ENCODE data around the gene PPP6R3. TPM values are rescaled to one million over a fixed set of nuclear protein-coding genes. Genes with fewer than 3 reads are reported as not detected.
"Not testable (repeated sequence)": the region's sequence is repeated elsewhere in the genome, so short reads cannot be mapped to it uniquely, and the experiment has no call there.

Gene PPP6R3
- total RNA-seq, 1 donor, result 119 TPM

GRCh38 chr11:68473693-68474092 is 13.1 kb downstream of the PPP6R3 start:
- no peak overlapping the region for H3K4me3 ChIP-seq (ENCODE audit: low read depth, low read length)
- no peak for TF ChIP-seq CTCF (IDR thresholded peaks at IDR 0.05; ENCODE audit: insufficient read depth, low read length)
- no peak for DNase-seq (ENCODE audit: low read depth)

GRCh38 chr11:68475626-68476025 is 15.1 kb downstream of the PPP6R3 start:
- DNase-seq (ENCODE audit: low read depth); H3K4me3 ChIP-seq (ENCODE audit: low read depth, low read length): not testable (repeated sequence)

- TF ChIP-seq CTCF (IDR thresholded peaks at IDR 0.05; ENCODE audit: insufficient read depth, low read length), result no peak
- DNase-seq (ENCODE audit: low read depth), result no peak
- H3K4me3 ChIP-seq (ENCODE audit: low read depth, low read length), result no peak overlapping the region
Observed at GRCh38 chr11:68479390-68479789, 18.8 kb downstream of the PPP6R3 start.

- DNase-seq (ENCODE audit: low read depth), result no peak
- no peak for TF ChIP-seq CTCF (IDR thresholded peaks at IDR 0.05; ENCODE audit: insufficient read depth, low read length)
- no peak overlapping the region for H3K4me3 ChIP-seq (ENCODE audit: low read depth, low read length)
Observed at GRCh38 chr11:68480193-68480592, 19.6 kb downstream of the PPP6R3 start.

- TF ChIP-seq CTCF (IDR thresholded peaks at IDR 0.05; ENCODE audit: insufficient read depth, low read length), result no peak
- no peak overlapping the region for H3K4me3 ChIP-seq (ENCODE audit: low read depth, low read length)
- DNase-seq (ENCODE audit: low read depth), result no peak
Observed at GRCh38 chr11:68480852-68481510, 20.4 kb downstream of the PPP6R3 start.

- DNase-seq (ENCODE audit: low read depth), result no peak
- no peak overlapping the region for H3K4me3 ChIP-seq (ENCODE audit: low read depth, low read length)
- TF ChIP-seq CTCF (IDR thresholded peaks at IDR 0.05; ENCODE audit: insufficient read depth, low read length), result no peak
Observed at GRCh38 chr11:68481579-68482240, 21.2 kb downstream of the PPP6R3 start.

GRCh38 chr11:68488623-68489022 is 28.1 kb downstream of the PPP6R3 start:
- no peak overlapping the region for H3K4me3 ChIP-seq (ENCODE audit: low read depth, low read length)
- DNase-seq (ENCODE audit: low read depth), result no peak
- TF ChIP-seq CTCF (IDR thresholded peaks at IDR 0.05; ENCODE audit: insufficient read depth, low read length), result no peak

Measured in fibroblast of the aortic adventitia (primary cell).